ENCODE measurements around the gene KMT2B.

DNA sequence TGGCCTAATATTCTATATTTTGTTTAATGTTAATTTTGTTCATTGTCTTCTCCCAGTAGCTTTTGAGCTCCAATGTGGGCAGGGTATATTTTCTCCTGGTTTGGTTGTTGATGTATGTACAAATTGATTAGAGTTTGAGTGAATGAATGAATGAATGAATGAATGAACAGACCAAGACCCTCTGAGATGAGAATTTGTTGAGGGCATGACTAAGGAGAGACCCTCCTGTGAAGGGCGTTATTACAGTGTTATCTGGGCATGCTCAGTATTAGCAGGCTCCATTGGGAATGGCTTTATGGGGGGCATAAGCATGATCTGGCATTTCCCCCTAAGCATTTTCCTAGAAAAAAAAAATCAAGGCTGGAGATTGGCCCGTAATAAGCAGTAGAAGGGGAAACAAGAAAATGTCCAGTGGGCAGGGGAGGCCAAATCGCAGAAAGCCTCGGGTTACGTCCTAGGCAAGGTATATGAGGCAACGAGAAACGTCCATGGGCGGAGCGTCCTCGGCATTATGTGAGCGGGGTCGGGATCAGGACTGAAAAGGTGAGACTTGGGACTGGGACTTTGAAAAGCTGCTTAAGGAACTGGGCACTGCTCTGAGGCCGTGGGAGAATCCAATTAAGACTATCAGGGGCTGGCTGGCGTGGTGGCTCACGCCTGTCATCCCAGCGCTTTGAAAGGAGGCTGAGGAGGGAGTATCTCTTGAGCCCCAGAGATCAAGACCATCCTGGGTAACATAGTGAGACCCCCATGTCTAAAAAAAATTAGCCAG lies 56.7 kb downstream of the KMT2B start:
- TF ChIP-seq, protein P1, sequence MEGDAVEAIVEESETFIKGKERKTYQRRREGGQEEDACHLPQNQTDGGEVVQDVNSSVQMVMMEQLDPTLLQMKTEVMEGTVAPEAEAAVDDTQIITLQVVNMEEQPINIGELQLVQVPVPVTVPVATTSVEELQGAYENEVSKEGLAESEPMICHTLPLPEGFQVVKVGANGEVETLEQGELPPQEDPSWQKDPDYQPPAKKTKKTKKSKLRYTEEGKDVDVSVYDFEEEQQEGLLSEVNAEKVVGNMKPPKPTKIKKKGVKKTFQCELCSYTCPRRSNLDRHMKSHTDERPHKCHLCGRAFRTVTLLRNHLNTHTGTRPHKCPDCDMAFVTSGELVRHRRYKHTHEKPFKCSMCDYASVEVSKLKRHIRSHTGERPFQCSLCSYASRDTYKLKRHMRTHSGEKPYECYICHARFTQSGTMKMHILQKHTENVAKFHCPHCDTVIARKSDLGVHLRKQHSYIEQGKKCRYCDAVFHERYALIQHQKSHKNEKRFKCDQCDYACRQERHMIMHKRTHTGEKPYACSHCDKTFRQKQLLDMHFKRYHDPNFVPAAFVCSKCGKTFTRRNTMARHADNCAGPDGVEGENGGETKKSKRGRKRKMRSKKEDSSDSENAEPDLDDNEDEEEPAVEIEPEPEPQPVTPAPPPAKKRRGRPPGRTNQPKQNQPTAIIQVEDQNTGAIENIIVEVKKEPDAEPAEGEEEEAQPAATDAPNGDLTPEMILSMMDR (IDR thresholded peaks at IDR 0.05): no peak
- no peak for TF ChIP-seq EZH2 (IDR thresholded peaks at IDR 0.05; ENCODE audit: borderline replicate concordance, insufficient read depth, low read depth, low read length, poor library complexity, severe bottlenecking)
